ENCODE results near the gene MMRN2. TPM values are rescaled to one million over a fixed set of nuclear protein-coding genes. Genes with fewer than 3 reads are reported as not detected.

Gene MMRN2
- polyA plus RNA-seq, 1 of the 3 experiments (the other 2 are of a cell fraction), result 0.05 TPM

DNA sequence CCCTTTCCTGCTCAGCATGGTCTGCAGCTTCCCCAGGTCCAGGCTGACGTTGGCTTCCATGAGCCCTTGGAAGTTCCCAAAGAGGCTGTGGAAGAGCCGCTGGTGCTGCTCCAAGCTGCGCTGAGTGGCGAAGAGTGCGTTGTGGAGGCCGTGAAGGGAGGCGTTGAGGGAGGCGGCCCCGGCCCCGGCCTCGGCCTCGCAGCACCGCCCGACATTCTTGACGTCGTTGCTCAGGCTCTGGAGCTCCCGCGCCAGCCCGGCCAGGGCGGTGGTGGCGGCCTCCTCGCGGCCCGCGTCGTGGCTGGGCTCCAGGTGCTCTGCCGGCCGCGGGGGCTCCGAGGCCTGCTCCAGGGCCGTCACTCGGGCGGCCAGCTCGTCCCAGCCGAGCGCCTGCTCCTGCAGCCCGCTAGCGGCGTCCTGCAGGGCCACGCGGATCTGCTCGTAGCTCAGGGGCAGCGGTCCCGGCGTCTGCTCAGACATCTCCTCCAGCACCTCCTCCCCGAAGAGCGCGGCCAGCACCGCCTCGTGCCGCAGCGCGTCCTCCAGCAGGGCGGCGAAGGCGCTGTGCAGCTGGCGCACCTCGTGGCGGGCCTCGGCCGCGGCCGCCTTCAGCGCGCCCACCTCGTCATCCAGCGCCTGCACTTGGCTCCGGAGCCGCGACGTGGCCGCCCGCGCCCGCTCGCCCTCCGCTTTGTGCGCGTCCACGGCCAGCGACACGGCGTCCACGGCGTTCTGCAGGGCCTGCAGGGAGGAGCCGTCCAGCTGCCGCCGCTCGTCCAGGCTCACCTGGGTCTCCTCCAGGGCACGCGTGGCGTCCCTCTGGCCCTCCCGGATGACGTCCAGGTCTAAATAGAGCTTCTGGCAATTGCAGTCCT, 14.7 kb downstream of the MMRN2 start:
- Histone ChIP-seq H3K4me3 (ENCODE audit: low read depth in 2 of 2, low read length in 1 of 2) (no peak overlapping the region), H4K20me1 (ENCODE audit: insufficient read depth) (no peaks in the 10 kb centered on the region), H3K27me3 (ENCODE audit: insufficient read depth) (no peaks in the 10 kb centered on the region), H3K9me3 (no peaks in the 10 kb centered on the region), H3K9me2 (no peaks in the 10 kb centered on the region), H3K4me1 (ENCODE audit: control insufficient read depth in 1 of 2, insufficient read depth in 2 of 2, low read depth in 1 of 2, low read length in 1 of 2) (peaks cover 0 to 18% of the 10 kb centered on the region in 2 experiments; a peak in 1 of 4 replicates), H3K4me2 (no peak overlapping the region), H3K27ac (ENCODE audit: low read depth in 2 of 2, low read length in 1 of 2) (no peak overlapping the region), H2AFZ (ENCODE audit: low read depth) (no peak overlapping the region), H3K9ac (no peak overlapping the region), H3F3A (replicated peaks; ENCODE audit: insufficient read depth) (peaks cover under 1% of the 10 kb centered on the region), H3K36me3 (replicated peaks in 1 of 2; ENCODE audit: control insufficient read depth in 1 of 2, insufficient read depth in 2 of 2, low read length in 1 of 2) (no peaks in the 10 kb centered on the region), H3K79me2 (ENCODE audit: insufficient read depth) (no peaks in the 10 kb centered on the region)
- no peak for DNase-seq
- ChIA-PET CTCF (interaction anchor here (0.8 kb wide), 2 partner anchors 11 to 250 kb away, joined by 3 read pairs; no protein-coding TSS in a partner anchor), POLR2A (interaction anchor here (1.3 kb wide), 1 partner anchor 152 kb away, joined by 3 read pairs; the partner anchor contains the start of genes GLUD1 and SHLD2)
- TF ChIP-seq GATA2 (CRISPR knock-in tag; IDR thresholded peaks at IDR 0.05) (no peak), JUND (IDR thresholded peaks at IDR 0.05) (no peak), RXRA (IDR thresholded peaks at IDR 0.05; ENCODE audit: borderline replicate concordance, low read depth) (no peak), FOSL2 (IDR thresholded peaks at IDR 0.05; ENCODE audit: borderline replicate concordance, low read depth) (no peak), RCOR1 (IDR thresholded peaks at IDR 0.05; ENCODE audit: low read length) (no peak), POLR2AphosphoS5 (IDR thresholded peaks at IDR 0.05; ENCODE audit: low read depth, low read length) (no peak), MAX (IDR thresholded peaks at IDR 0.05; ENCODE audit: low read depth) (no peak)
- TF ChIP-seq, protein P1, sequence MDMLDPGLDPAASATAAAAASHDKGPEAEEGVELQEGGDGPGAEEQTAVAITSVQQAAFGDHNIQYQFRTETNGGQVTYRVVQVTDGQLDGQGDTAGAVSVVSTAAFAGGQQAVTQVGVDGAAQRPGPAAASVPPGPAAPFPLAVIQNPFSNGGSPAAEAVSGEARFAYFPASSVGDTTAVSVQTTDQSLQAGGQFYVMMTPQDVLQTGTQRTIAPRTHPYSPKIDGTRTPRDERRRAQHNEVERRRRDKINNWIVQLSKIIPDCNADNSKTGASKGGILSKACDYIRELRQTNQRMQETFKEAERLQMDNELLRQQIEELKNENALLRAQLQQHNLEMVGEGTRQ (IDR thresholded peaks at IDR 0.05; ENCODE audit: borderline replicate concordance, low read depth, low read length), result no peak
- 96% methylated on average over 36 of the region's 94 CpGs for WGBS (ENCODE audit: low lambda C conversion rate)

DNA sequence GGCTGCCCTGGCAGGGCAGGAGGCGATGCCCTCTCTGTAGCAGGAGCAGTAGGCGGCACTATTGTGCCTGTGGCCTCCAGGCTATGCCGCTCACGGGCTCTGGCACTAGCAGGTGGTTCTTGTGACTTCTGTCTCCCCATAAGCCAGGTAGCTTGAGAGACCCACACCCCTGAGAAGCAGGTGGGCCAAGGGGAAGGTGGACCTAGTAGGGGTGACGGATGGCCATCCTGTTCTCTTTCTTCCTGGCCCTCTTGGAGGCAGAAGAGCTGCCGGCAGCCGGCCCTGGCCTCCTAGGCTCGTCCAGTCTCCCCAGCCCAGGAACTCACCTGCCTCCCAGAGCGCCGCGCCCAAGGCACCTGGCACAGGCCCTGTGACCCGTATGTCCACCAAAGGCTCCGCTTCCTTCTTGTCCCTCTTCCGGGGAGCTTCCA, 15.4 kb downstream of the MMRN2 start:
- no peaks in the 10 kb centered on the region for H3K79me2 ChIP-seq (ENCODE audit: insufficient read depth)
- no peaks in the 10 kb centered on the region for H3K9me3 ChIP-seq
- H3K4me2 ChIP-seq, result no peak overlapping the region
- H3K9me2 ChIP-seq, result no peaks in the 10 kb centered on the region
- CTCF ChIA-PET, result interaction anchor here (0.8 kb wide), 1 partner anchor 249 kb away, joined by 3 read pairs; no protein-coding TSS in a partner anchor
- H3K27ac ChIP-seq (ENCODE audit: low read depth in 2 of 2, low read length in 1 of 2), result no peak overlapping the region
- no peaks in the 10 kb centered on the region for H3K27me3 ChIP-seq (ENCODE audit: insufficient read depth)
- no peak for DNase-seq
- TF ChIP-seq SMC3 (IDR thresholded peaks at IDR 0.05; ENCODE audit: low read depth, low read length), result no peak
- TF ChIP-seq TAF1 (IDR thresholded peaks at IDR 0.05; ENCODE audit: borderline replicate concordance, low read depth, low read length), result no peak
- TF ChIP-seq ELF1 (IDR thresholded peaks at IDR 0.05), result no peak
- TF ChIP-seq REST (IDR thresholded peaks at IDR 0.05; ENCODE audit: low read depth, low read length), result no peak
- TF ChIP-seq MXI1 (IDR thresholded peaks at IDR 0.05; ENCODE audit: low read depth, low read length), result no peak
- TF ChIP-seq GABPA (IDR thresholded peaks at IDR 0.05; ENCODE audit: low read depth), result no peak
- no peak for TF ChIP-seq MEF2A (IDR thresholded peaks at IDR 0.05; ENCODE audit: borderline replicate concordance, low read depth)
- TF ChIP-seq USF1 (IDR thresholded peaks at IDR 0.05; ENCODE audit: borderline replicate concordance, low read depth), result no peak
- TF ChIP-seq, protein P1 (IDR thresholded peaks at IDR 0.05; ENCODE audit: borderline replicate concordance, low read depth, low read length), result no peak
- TF ChIP-seq TCF12 (IDR thresholded peaks at IDR 0.05), result no peak
- no peak for TF ChIP-seq FOSL2 (IDR thresholded peaks at IDR 0.05; ENCODE audit: borderline replicate concordance, low read depth)
- TF ChIP-seq, protein P2, sequence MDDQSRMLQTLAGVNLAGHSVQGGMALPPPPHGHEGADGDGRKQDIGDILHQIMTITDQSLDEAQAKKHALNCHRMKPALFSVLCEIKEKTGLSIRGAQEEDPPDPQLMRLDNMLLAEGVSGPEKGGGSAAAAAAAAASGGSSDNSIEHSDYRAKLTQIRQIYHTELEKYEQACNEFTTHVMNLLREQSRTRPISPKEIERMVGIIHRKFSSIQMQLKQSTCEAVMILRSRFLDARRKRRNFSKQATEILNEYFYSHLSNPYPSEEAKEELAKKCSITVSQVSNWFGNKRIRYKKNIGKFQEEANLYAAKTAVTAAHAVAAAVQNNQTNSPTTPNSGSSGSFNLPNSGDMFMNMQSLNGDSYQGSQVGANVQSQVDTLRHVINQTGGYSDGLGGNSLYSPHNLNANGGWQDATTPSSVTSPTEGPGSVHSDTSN (IDR thresholded peaks at IDR 0.05), result no peak
- H3K4me1 ChIP-seq (ENCODE audit: control insufficient read depth in 1 of 2, insufficient read depth in 2 of 2, low read depth in 1 of 2, low read length in 1 of 2), result peaks cover 0 to 18% of the 10 kb centered on the region in 2 experiments; a peak in 1 of 4 replicates
- 95% methylated on average over 8 of the region's 14 CpGs for WGBS (ENCODE audit: low lambda C conversion rate)
- no peaks in the 10 kb centered on the region for H3K36me3 ChIP-seq (replicated peaks in 1 of 2; ENCODE audit: control insufficient read depth in 1 of 2, insufficient read depth in 2 of 2, low read length in 1 of 2)
- no peaks in the 10 kb centered on the region for H4K20me1 ChIP-seq (ENCODE audit: insufficient read depth)
- POLR2A ChIA-PET, result interaction anchor here (1.3 kb wide), 1 partner anchor 153 kb away, joined by 3 read pairs; the partner anchor contains the start of genes GLUD1 and SHLD2
- H3K9ac ChIP-seq, result no peak overlapping the region
- H2AFZ ChIP-seq (ENCODE audit: low read depth), result no peak overlapping the region
- H3F3A ChIP-seq (replicated peaks; ENCODE audit: insufficient read depth), result peaks cover 8% of the 10 kb centered on the region
- H3K4me3 ChIP-seq (ENCODE audit: low read depth in 2 of 2, low read length in 1 of 2), result no peak overlapping the region
